ENCODE results near the gene SMARCB1. TPM values are rescaled to one million over a fixed set of nuclear protein-coding genes. Genes with fewer than 3 reads are reported as not detected.

SMARCB1 gene
- polyA plus RNA-seq, 1 donor (not counting 4 experiments of a cell fraction or from before 2014, with no cell fraction given) = 95.2 TPM

- TF ChIP-seq CTCF (optimal IDR thresholded peaks at IDR 0.05 in 1 of 3, IDR thresholded peaks at IDR 0.05 in 1 of 3, conservative IDR thresholded peaks at IDR 0.05 in 1 of 3; ENCODE audit: extremely low read depth in 1 of 3, insufficient read depth in 2 of 3, low read length in 3 of 3) = peak in 1 of 3 experiments; percentile 13
- TF ChIP-seq EZH2 (IDR thresholded peaks at IDR 0.05; ENCODE audit: low read length) = no peak
- Histone ChIP-seq H3K4me2 (ENCODE audit: control insufficient read depth, extremely low read depth, insufficient read depth, low read depth, low read length) (no peak overlapping the region), H3K9me3 (ENCODE audit: control insufficient read depth, low read depth, low read length) (no peaks in the 10 kb centered on the region), H3K4me3 (ENCODE audit: control insufficient read depth in 2 of 3, extremely low read depth in 1 of 3, insufficient read depth in 2 of 3, low read depth in 1 of 3, low read length in 3 of 3) (no peak overlapping the region), H3K27me3 (ENCODE audit: control insufficient read depth, extremely low read depth, insufficient read depth, low read length) (peaks cover 16% of the 10 kb centered on the region), H4K20me1 (ENCODE audit: control insufficient read depth, extremely low read depth, insufficient read depth, low read length) (no peaks in the 10 kb centered on the region), H3K36me3 (ENCODE audit: control insufficient read depth in 2 of 2, extremely low read depth in 1 of 2, insufficient read depth in 2 of 2, low read length in 2 of 2) (no peaks in the 10 kb centered on the region), H3K9me1 (ENCODE audit: control insufficient read depth, extremely low read depth, insufficient read depth, low read length) (no peaks in the 10 kb centered on the region), H2AFZ (ENCODE audit: control insufficient read depth, low read length) (no peak overlapping the region), H3K4me1 (ENCODE audit: control insufficient read depth, extremely low read depth, insufficient read depth, low read length) (peaks cover 12% of the 10 kb centered on the region), H3K9ac (ENCODE audit: control insufficient read depth, extremely low read depth, insufficient read depth, low read length) (no peak overlapping the region), H3K27ac (ENCODE audit: control insufficient read depth, insufficient read depth, low read length) (no peak overlapping the region), H3K79me2 (ENCODE audit: control insufficient read depth, insufficient read depth, low read length) (no peaks in the 10 kb centered on the region)
- DNase-seq (ENCODE audit: low read depth, low spot score) (no peak), FAIRE-seq (no peak)
- dilution Hi-C loops (cut with MboI; ENCODE audit: extremely low pct_ligation_motif_present, low sequenced_read_pairs) = no loop called here
Observed at GRCh38 chr22:23775779-23776375, 10.9 kb upstream of the SMARCB1 start.

GRCh38 chr22:23777776-23778576 lies 8.8 kb upstream of the SMARCB1 start:
- H3K27ac ChIP-seq (ENCODE audit: control insufficient read depth, insufficient read depth, low read length) = no peak overlapping the region
- no peak overlapping the region for H3K4me3 ChIP-seq (ENCODE audit: control insufficient read depth in 2 of 3, extremely low read depth in 1 of 3, insufficient read depth in 2 of 3, low read depth in 1 of 3, low read length in 3 of 3)
- H3K79me2 ChIP-seq (ENCODE audit: control insufficient read depth, insufficient read depth, low read length) = no peaks in the 10 kb centered on the region
- DNase-seq (ENCODE audit: low read depth, low spot score) (no peak), FAIRE-seq (no peak)
- dilution Hi-C loops (cut with MboI; ENCODE audit: extremely low pct_ligation_motif_present, low sequenced_read_pairs) = no loop called here
- no peaks in the 10 kb centered on the region for H3K36me3 ChIP-seq (ENCODE audit: control insufficient read depth in 2 of 2, extremely low read depth in 1 of 2, insufficient read depth in 2 of 2, low read length in 2 of 2)
- no peak overlapping the region for H3K4me2 ChIP-seq (ENCODE audit: control insufficient read depth, extremely low read depth, insufficient read depth, low read depth, low read length)
- H3K9me1 ChIP-seq (ENCODE audit: control insufficient read depth, extremely low read depth, insufficient read depth, low read length) = no peaks in the 10 kb centered on the region
- H3K9ac ChIP-seq (ENCODE audit: control insufficient read depth, extremely low read depth, insufficient read depth, low read length) = no peak overlapping the region
- TF ChIP-seq EZH2 (IDR thresholded peaks at IDR 0.05; ENCODE audit: low read length) (no peak), CTCF (optimal IDR thresholded peaks at IDR 0.05 in 1 of 3, IDR thresholded peaks at IDR 0.05 in 1 of 3, conservative IDR thresholded peaks at IDR 0.05 in 1 of 3; ENCODE audit: extremely low read depth in 1 of 3, insufficient read depth in 2 of 3, low read length in 3 of 3) (no peak)
- no peaks in the 10 kb centered on the region for H3K9me3 ChIP-seq (ENCODE audit: control insufficient read depth, low read depth, low read length)
- H3K4me1 ChIP-seq (ENCODE audit: control insufficient read depth, extremely low read depth, insufficient read depth, low read length) = peaks cover 21% of the 10 kb centered on the region
- peaks cover 11% of the 10 kb centered on the region for H3K27me3 ChIP-seq (ENCODE audit: control insufficient read depth, extremely low read depth, insufficient read depth, low read length)
- H2AFZ ChIP-seq (ENCODE audit: control insufficient read depth, low read length) = no peak overlapping the region
- no peaks in the 10 kb centered on the region for H4K20me1 ChIP-seq (ENCODE audit: control insufficient read depth, extremely low read depth, insufficient read depth, low read length)

Data from keratinocyte (primary cell).